ENCODE measurements around the gene ACP4.

The ACP4 gene

GRCh38 chr19:50791594-50792271, 1.5 kb downstream of the ACP4 start:
- TF ChIP-seq REST (IDR thresholded peaks at IDR 0.05; ENCODE audit: insufficient read depth in 1 of 2, low read depth in 2 of 2, low read length in 2 of 2) = no peak
- TF ChIP-seq SIN3A (IDR thresholded peaks at IDR 0.05; ENCODE audit: borderline replicate concordance, insufficient read depth, low read length) = no peak
- no peak for TF ChIP-seq POLR2AphosphoS5 (IDR thresholded peaks at IDR 0.05; ENCODE audit: low read depth, low read length)
- TF ChIP-seq FOXP2 (optimal IDR thresholded peaks at IDR 0.05; ENCODE audit: borderline replicate concordance, extremely low read depth, extremely low read length, insufficient read depth) = no peak
- no peak for TF ChIP-seq TAF1 (IDR thresholded peaks at IDR 0.05; ENCODE audit: borderline replicate concordance, insufficient read depth, low read length)

- no peak; the same call in 1 of the 2 replicates for TF ChIP-seq POLR2AphosphoS5 (IDR thresholded peaks at IDR 0.05; ENCODE audit: low read depth, low read length)
- TF ChIP-seq TAF1 (IDR thresholded peaks at IDR 0.05; ENCODE audit: borderline replicate concordance, insufficient read depth, low read length) = no peak
- no peak for TF ChIP-seq SIN3A (IDR thresholded peaks at IDR 0.05; ENCODE audit: borderline replicate concordance, insufficient read depth, low read length)
- TF ChIP-seq FOXP2 (optimal IDR thresholded peaks at IDR 0.05; ENCODE audit: borderline replicate concordance, extremely low read depth, extremely low read length, insufficient read depth) = no peak
- no peak for TF ChIP-seq REST (IDR thresholded peaks at IDR 0.05; ENCODE audit: insufficient read depth in 1 of 2, low read depth in 2 of 2, low read length in 2 of 2)
Observed at GRCh38 chr19:50792272-50793250, 2.3 kb downstream of the ACP4 start.

GRCh38 chr19:50793558-50794065, 3.4 kb downstream of the ACP4 start:
- TF ChIP-seq FOXP2 (optimal IDR thresholded peaks at IDR 0.05; ENCODE audit: borderline replicate concordance, extremely low read depth, extremely low read length, insufficient read depth) = no peak
- TF ChIP-seq SIN3A (IDR thresholded peaks at IDR 0.05; ENCODE audit: borderline replicate concordance, insufficient read depth, low read length) = no peak
- no peak for TF ChIP-seq POLR2AphosphoS5 (IDR thresholded peaks at IDR 0.05; ENCODE audit: low read depth, low read length)
- TF ChIP-seq TAF1 (IDR thresholded peaks at IDR 0.05; ENCODE audit: borderline replicate concordance, insufficient read depth, low read length) = no peak
- no peak for TF ChIP-seq REST (IDR thresholded peaks at IDR 0.05; ENCODE audit: insufficient read depth in 1 of 2, low read depth in 2 of 2, low read length in 2 of 2)

- TF ChIP-seq SIN3A (IDR thresholded peaks at IDR 0.05; ENCODE audit: borderline replicate concordance, insufficient read depth, low read length) (peak; percentile 7; the same call in 1 of the 2 replicates), POLR2AphosphoS5 (IDR thresholded peaks at IDR 0.05; ENCODE audit: low read depth, low read length) (no peak; the same call in 1 of the 2 replicates), TAF1 (IDR thresholded peaks at IDR 0.05; ENCODE audit: borderline replicate concordance, insufficient read depth, low read length) (no peak; the same call in 1 of the 2 replicates)
Observed at GRCh38 chr19:50794074-50794875, 4.1 kb downstream of the ACP4 start.

All from PFSK-1 (cell line).